Trophoblast cell (in vitro differentiated cells and primary cell): ENCODE data around the gene FAM221B.

Experiments
- DNase-seq, 2 donors: peaks; one replicate each; pipeline ENCODE4 v3.0.0-alpha.2; 2016
- H2AFZ ChIP-seq: 2 replicates; pipeline ENCODE4 v1.6.1; 2013; ENCODE audit warnings: low read length, moderate library complexity, mild to moderate bottlenecking; ENCODE audit not compliant: insufficient read depth, poor library complexity
- H2AK5ac ChIP-seq: 2 replicates; pipeline ENCODE4 v1.6.1; 2013; ENCODE audit warnings: mild to moderate bottlenecking, low read length
- H2BK120ac ChIP-seq: 2 replicates; pipeline ENCODE4 v1.6.1; 2013; ENCODE audit warnings: low read length, mild to moderate bottlenecking, moderate library complexity; ENCODE audit not compliant: insufficient read depth, poor library complexity
- H2BK12ac ChIP-seq: 2 replicates; pipeline ENCODE4 v1.6.1; 2013; ENCODE audit warnings: mild to moderate bottlenecking, low read length, moderate library complexity
- H2BK5ac ChIP-seq: 2 replicates; pipeline ENCODE4 v1.6.1; 2013; ENCODE audit warnings: low read length, low read depth, moderate library complexity, mild to moderate bottlenecking; ENCODE audit not compliant: poor library complexity
- H3K14ac ChIP-seq: 2 replicates; pipeline ENCODE4 v1.6.1; 2013; ENCODE audit warnings: mild to moderate bottlenecking, low read length
- H3K18ac ChIP-seq: 2 replicates; pipeline ENCODE4 v1.6.1; 2013; ENCODE audit warnings: mild to moderate bottlenecking, low read length
- H3K23ac ChIP-seq: 2 replicates; pipeline ENCODE4 v1.6.1; 2013; ENCODE audit warnings: low read length
- H3K27ac ChIP-seq: 2 replicates; pipeline ENCODE4 v1.5.1; 2013; ENCODE audit warnings: low read depth, mild to moderate bottlenecking, inconsistent platforms, low read length, moderate library complexity
- H3K27me3 ChIP-seq: 2 replicates; pipeline ENCODE4 v1.6.1; 2013; ENCODE audit warnings: inconsistent platforms, mild to moderate bottlenecking, low read length, moderate library complexity; ENCODE audit not compliant: insufficient read depth
- H3K36me3 ChIP-seq, 2 experiments: 1 replicate in 1 of 2; 2 replicates in 1 of 2; pipeline ENCODE4 v1.6.1; 2013; ENCODE audit warnings: low read length in 2 of 2, mild to moderate bottlenecking in 2 of 2, moderate library complexity in 1 of 2; ENCODE audit not compliant: insufficient read depth in 2 of 2, control insufficient read depth in 1 of 2
- H3K4ac ChIP-seq: 2 replicates; pipeline ENCODE4 v1.6.1; 2013; ENCODE audit warnings: low read depth, mild to moderate bottlenecking, low read length, moderate library complexity
- H3K4me1 ChIP-seq, 2 experiments: 1 replicate in 1 of 2; 2 replicates in 1 of 2; pipeline ENCODE4 v1.6.1; 2013; ENCODE audit warnings: low read length in 2 of 2, mild to moderate bottlenecking in 2 of 2, moderate library complexity in 1 of 2; ENCODE audit not compliant: insufficient read depth in 2 of 2, control insufficient read depth in 1 of 2
- H3K4me2 ChIP-seq: 2 replicates; pipeline ENCODE4 v1.6.1; 2013; ENCODE audit warnings: inconsistent platforms, mild to moderate bottlenecking, low read length, moderate library complexity
- H3K4me3 ChIP-seq: 2 replicates; pipeline ENCODE4 v1.5.1; 2013; ENCODE audit warnings: mild to moderate bottlenecking, low read depth, low read length, inconsistent platforms
- H3K79me1 ChIP-seq: one replicate; pipeline ENCODE4 v1.6.1; 2013; ENCODE audit warnings: low read length
- H3K79me2 ChIP-seq: 2 replicates; pipeline ENCODE4 v1.6.1; 2013; ENCODE audit warnings: low read length, mild to moderate bottlenecking; ENCODE audit not compliant: control insufficient read depth, insufficient read depth, poor library complexity
- H3K9ac ChIP-seq: 2 replicates; pipeline ENCODE4 v1.6.1; 2013; ENCODE audit warnings: mild to moderate bottlenecking, low read length
- H3K9me3 ChIP-seq: 2 replicates; pipeline ENCODE4 v1.6.1; 2013; ENCODE audit warnings: low read depth, mild to moderate bottlenecking, control low read depth, inconsistent platforms, low read length; ENCODE audit not compliant: insufficient read depth
- H4K12ac ChIP-seq: 2 replicates; pipeline ENCODE4 v1.6.1; 2013; ENCODE audit warnings: low read depth, mild to moderate bottlenecking, low read length, moderate library complexity
- H4K8ac ChIP-seq: 2 replicates; pipeline ENCODE4 v1.6.1; 2013; ENCODE audit warnings: low read depth, mild to moderate bottlenecking, low read length, moderate library complexity
- H4K91ac ChIP-seq: one replicate; pipeline ENCODE4 v1.6.1; 2013; ENCODE audit warnings: low read depth, mild to moderate bottlenecking, low read length, moderate library complexity
- WGBS: extraction: QIAGEN DNeasy Blood & Tissue Kit; methylation state at CpG from one replicate; pipeline ENCODE4 v1.1.7; 2013; ENCODE audit warnings: missing lambda C conversion rate; ENCODE audit not compliant: insufficient read length, insufficient coverage; ENCODE audit errors: extremely low coverage; 5-methylcytosine and 5-hydroxymethylcytosine counted together

FAM221B gene

DNA sequence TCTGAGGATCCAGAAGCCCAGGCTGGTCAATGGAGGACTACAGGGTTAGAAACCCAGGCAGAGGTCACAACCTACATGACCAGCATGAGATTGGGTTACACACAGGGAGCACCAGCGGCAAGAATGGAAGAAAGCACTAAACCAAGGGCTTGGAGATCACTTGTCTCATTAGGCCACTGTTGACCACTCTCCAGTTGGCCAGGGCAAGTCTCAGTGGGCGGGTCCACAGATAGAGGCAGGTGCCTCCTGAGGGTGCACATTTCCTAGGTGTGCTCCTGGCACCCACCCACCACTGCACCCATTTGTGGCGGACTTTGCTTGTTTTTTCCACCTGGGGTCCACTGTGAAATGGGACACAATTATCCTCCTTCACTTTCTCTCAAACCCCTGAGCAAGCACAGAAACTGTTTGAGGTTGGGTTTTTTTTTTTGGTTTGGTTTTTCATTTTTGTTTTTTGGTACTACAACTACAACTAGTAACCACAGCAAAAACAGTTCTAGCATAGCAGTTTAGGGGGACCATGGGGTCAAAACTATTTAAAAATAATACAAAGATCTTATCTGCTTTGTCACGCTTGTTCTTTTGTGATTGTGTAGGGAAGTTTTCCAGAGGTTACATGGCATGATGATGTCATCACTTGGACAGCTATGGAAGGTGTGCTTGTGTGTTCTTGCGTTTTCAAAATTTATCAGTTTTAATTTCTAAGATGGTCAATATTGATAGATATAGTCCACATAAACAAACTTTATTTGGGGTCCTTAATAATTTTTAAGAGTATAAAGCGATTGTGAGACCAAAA is 31.0 kb downstream of the FAM221B start:
- no peak overlapping the region for H4K91ac ChIP-seq
- no peaks in the 10 kb centered on the region for H3K27me3 ChIP-seq
- no peaks in the 10 kb centered on the region for H3K79me2 ChIP-seq
- peaks cover 2% of the 10 kb centered on the region for H3K79me1 ChIP-seq
- no peak overlapping the region for H3K4ac ChIP-seq
- peaks cover 19 to 34% of the 10 kb centered on the region in 2 experiments for H3K4me1 ChIP-seq
- H2AFZ ChIP-seq: no peak overlapping the region
- no peak overlapping the region for H2BK5ac ChIP-seq
- H2BK12ac ChIP-seq: peak overlapping the region; percentile 66
- no peak overlapping the region for H3K23ac ChIP-seq
- no peak overlapping the region for H3K9ac ChIP-seq
- no peak for DNase-seq
- H4K12ac ChIP-seq: no peak overlapping the region
- H3K9me3 ChIP-seq: peaks cover 2% of the 10 kb centered on the region
- peaks cover 2 to 3% of the 10 kb centered on the region in 2 experiments for H3K36me3 ChIP-seq
- H3K14ac ChIP-seq: no peak overlapping the region
- H2BK120ac ChIP-seq: no peak overlapping the region
- H3K4me3 ChIP-seq: no peak overlapping the region
- H3K27ac ChIP-seq: no peak overlapping the region
- H3K18ac ChIP-seq: peak overlapping the region; percentile 26
- H2AK5ac ChIP-seq: peak overlapping the region; percentile 82
- WGBS: no CpG with 5 or more reads among the region's 6 CpGs
- H4K8ac ChIP-seq: peak overlapping the region; percentile 18
- H3K4me2 ChIP-seq: no peak overlapping the region

GRCh38 chr9:35795695-35796094 is 32.8 kb downstream of the FAM221B start:
- H3K79me2 ChIP-seq: no peaks in the 10 kb centered on the region
- H3K79me1 ChIP-seq: peaks cover 5% of the 10 kb centered on the region
- no peak overlapping the region for H3K27ac ChIP-seq
- no peak overlapping the region for H3K18ac ChIP-seq
- H3K4me3 ChIP-seq: no peak overlapping the region
- no peak overlapping the region for H2AFZ ChIP-seq
- H2BK120ac ChIP-seq: no peak overlapping the region
- H2BK12ac ChIP-seq: no peak overlapping the region
- no peak overlapping the region for H2AK5ac ChIP-seq
- no peak for DNase-seq
- no peak overlapping the region for H3K23ac ChIP-seq
- no peak overlapping the region for H2BK5ac ChIP-seq
- peaks cover 19 to 34% of the 10 kb centered on the region in 2 experiments for H3K4me1 ChIP-seq
- no peak overlapping the region for H4K12ac ChIP-seq
- H3K4ac ChIP-seq: no peak overlapping the region
- peaks cover under 1% of the 10 kb centered on the region for H3K9me3 ChIP-seq
- H3K4me2 ChIP-seq: no peak overlapping the region
- no peak overlapping the region for H3K14ac ChIP-seq
- H4K8ac ChIP-seq: no peak overlapping the region
- H3K9ac ChIP-seq: no peak overlapping the region
- H3K36me3 ChIP-seq: peaks cover 0 to 2% of the 10 kb centered on the region in 2 experiments
- H4K91ac ChIP-seq: no peak overlapping the region
- no peaks in the 10 kb centered on the region for H3K27me3 ChIP-seq

- H3K36me3 ChIP-seq: no peaks in the 10 kb centered on the region
- H3K79me1 ChIP-seq: peaks cover 5% of the 10 kb centered on the region
- no peak overlapping the region for H3K4me2 ChIP-seq
- H3K23ac ChIP-seq: no peak overlapping the region
- H3K4ac ChIP-seq: no peak overlapping the region
- peaks cover 14 to 28% of the 10 kb centered on the region in 2 experiments for H3K4me1 ChIP-seq
- H2BK12ac ChIP-seq: no peak overlapping the region
- no peak overlapping the region for H3K4me3 ChIP-seq
- H4K91ac ChIP-seq: no peak overlapping the region
- no peaks in the 10 kb centered on the region for H3K79me2 ChIP-seq
- no peak overlapping the region for H4K8ac ChIP-seq
- no peak overlapping the region for H2BK5ac ChIP-seq
- DNase-seq: no peak
- no peak overlapping the region for H3K9ac ChIP-seq
- no peak overlapping the region for H4K12ac ChIP-seq
- H2BK120ac ChIP-seq: no peak overlapping the region
- H3K27ac ChIP-seq: no peak overlapping the region
- no CpG with 5 or more reads among the region's 2 CpGs for WGBS
- no peak overlapping the region for H3K18ac ChIP-seq
- no peak overlapping the region for H3K14ac ChIP-seq
- H3K9me3 ChIP-seq: no peaks in the 10 kb centered on the region
- H2AK5ac ChIP-seq: no peak overlapping the region
- H3K27me3 ChIP-seq: no peaks in the 10 kb centered on the region
- no peak overlapping the region for H2AFZ ChIP-seq
Observed at GRCh38 chr9:35793461-35793860, 35.1 kb downstream of the FAM221B start.

DNA sequence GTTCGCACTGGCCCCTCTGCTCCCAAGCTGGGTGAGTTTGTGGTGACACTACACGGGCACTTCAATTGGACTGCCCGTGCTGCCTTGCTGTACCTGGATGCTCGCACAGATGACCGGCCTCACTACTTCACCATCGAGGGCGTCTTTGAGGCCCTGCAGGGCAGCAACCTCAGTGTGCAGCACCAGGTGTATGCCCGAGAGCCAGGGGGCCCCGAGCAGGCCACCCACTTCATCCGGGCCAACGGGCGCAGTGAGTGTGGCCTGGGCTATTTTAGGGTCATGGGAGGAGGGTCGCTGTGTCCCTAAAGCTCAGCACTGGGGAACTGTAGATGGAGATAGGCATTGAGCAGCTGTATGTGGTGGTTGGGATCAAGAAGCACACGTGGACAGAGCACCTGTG is 35.7 kb downstream of the FAM221B start:
- Histone ChIP-seq H3K27ac (no peak overlapping the region), H4K8ac (no peak overlapping the region), H3K9me3 (no peaks in the 10 kb centered on the region), H3K9ac (no peak overlapping the region), H4K91ac (no peak overlapping the region), H2BK5ac (no peak overlapping the region), H3K4ac (no peak overlapping the region), H3K36me3 (no peaks in the 10 kb centered on the region), H2BK120ac (no peak overlapping the region), H3K23ac (no peak overlapping the region), H4K12ac (no peak overlapping the region), H2AFZ (no peak overlapping the region), H3K27me3 (no peaks in the 10 kb centered on the region), H3K4me2 (peak overlapping the region; percentile 22), H3K4me1 (peaks cover 14 to 28% of the 10 kb centered on the region in 2 experiments), H3K79me1 (peaks cover 5% of the 10 kb centered on the region), H3K79me2 (no peaks in the 10 kb centered on the region), H3K14ac (no peak overlapping the region), H3K4me3 (peak overlapping the region; percentile 3), H3K18ac (no peak overlapping the region), H2BK12ac (no peak overlapping the region), H2AK5ac (peak overlapping the region; percentile 32)
- no peak for DNase-seq
- no CpG with 5 or more reads among the region's 14 CpGs for WGBS
